ENCODE measurements around the gene EDAR.

Gene EDAR

DNA sequence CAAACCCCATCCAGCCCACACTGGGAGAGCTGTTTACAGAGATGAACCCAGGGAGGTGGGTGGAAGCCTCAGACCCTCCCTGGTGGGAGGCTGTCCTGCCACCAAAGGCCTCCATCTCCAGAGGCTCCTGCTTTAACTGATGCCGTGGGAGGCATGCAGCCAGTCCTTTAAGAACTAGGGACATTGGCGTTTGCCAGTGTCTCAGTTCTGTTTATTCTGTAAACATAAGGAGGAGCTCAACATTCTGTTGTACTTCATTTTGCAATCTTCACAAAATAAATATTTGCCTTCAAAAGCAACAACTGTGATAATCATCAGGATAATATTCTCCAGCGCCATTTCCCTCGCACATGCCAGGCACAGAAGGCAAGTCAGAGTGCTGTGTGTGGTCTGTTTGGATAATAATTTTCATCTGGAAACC is 6.8 kb downstream of the EDAR start:
- TF ChIP-seq, protein P1, sequence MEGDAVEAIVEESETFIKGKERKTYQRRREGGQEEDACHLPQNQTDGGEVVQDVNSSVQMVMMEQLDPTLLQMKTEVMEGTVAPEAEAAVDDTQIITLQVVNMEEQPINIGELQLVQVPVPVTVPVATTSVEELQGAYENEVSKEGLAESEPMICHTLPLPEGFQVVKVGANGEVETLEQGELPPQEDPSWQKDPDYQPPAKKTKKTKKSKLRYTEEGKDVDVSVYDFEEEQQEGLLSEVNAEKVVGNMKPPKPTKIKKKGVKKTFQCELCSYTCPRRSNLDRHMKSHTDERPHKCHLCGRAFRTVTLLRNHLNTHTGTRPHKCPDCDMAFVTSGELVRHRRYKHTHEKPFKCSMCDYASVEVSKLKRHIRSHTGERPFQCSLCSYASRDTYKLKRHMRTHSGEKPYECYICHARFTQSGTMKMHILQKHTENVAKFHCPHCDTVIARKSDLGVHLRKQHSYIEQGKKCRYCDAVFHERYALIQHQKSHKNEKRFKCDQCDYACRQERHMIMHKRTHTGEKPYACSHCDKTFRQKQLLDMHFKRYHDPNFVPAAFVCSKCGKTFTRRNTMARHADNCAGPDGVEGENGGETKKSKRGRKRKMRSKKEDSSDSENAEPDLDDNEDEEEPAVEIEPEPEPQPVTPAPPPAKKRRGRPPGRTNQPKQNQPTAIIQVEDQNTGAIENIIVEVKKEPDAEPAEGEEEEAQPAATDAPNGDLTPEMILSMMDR (IDR thresholded peaks at IDR 0.05; ENCODE audit: borderline replicate concordance, control extremely low read depth, extremely low read depth, insufficient read depth, missing control alignments): no peak
- in situ Hi-C loops (cut with MboI; ENCODE audit: low sequenced_read_pairs, unreplicated experiment): no loop called here
- no peak for DNase-seq (ENCODE audit: low spot score)

DNA sequence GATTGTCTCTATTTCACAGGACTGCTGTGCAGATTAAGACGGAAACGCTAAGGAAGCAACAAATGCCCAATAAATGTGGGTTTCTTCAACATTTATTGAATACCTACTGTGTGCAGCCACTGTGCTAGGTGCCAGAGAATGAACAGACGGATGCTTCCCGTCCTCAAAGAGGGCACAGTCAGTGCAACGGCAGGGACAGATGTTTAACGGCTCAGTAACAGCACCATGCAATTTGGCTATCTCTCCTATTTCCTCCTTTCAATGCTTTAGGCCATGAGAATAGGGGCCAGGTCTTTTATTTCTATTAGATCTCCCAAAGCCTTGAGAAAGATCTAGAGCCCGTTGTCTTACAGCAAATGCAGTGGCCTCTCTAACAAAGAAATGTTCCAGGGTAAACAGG is 7.2 kb downstream of the EDAR start:
- TF ChIP-seq, protein P1 (IDR thresholded peaks at IDR 0.05; ENCODE audit: borderline replicate concordance, control extremely low read depth, extremely low read depth, insufficient read depth, missing control alignments): no peak
- DNase-seq (ENCODE audit: low spot score): no peak
- in situ Hi-C loops (cut with MboI; ENCODE audit: low sequenced_read_pairs, unreplicated experiment): no loop called here

DNA sequence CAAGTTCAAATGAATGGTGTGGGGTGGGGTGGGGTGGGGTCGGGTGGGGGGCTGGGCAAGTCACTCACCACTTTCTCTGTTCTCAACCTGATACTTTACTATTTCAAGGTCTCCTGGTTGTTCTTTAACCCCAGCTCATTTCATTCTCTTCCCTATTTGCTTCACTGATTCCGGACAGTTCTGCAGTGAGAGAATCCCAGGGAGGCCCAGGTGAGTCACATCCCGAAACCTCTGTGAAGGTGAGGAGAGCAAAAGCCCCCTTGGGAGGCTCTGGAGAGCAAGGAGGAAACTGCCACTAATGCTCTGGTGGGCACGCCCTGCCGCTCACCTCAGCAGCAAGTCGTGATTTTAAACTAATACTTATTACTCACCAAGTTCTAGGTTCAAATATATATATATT is 8.9 kb downstream of the EDAR start:
- no peak for DNase-seq (ENCODE audit: low spot score)
- in situ Hi-C loops (cut with MboI; ENCODE audit: low sequenced_read_pairs, unreplicated experiment): no loop called here
- TF ChIP-seq, protein P1 (IDR thresholded peaks at IDR 0.05; ENCODE audit: borderline replicate concordance, control extremely low read depth, extremely low read depth, insufficient read depth, missing control alignments): no peak

DNA sequence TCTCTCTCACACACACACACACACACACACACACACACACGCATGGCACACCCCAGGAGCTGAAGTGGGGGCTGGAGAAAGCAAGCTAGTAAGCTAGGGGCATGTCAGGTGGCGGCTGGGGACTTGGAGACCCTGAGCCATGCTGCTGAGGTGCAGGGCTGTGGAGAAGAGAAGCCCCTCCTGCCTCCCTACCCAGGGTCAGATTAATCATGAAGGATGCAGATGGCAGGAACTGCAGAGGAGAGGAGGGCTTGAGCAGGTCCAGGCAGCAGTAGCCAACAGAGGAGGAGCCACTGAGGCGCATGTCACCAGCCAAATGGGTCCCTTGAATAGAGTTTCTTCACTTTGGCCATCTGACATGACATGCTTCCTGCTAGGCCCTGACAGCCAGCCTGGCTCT is 9.6 kb downstream of the EDAR start:
- in situ Hi-C loops (cut with MboI; ENCODE audit: low sequenced_read_pairs, unreplicated experiment): no loop called here
- no peak for DNase-seq (ENCODE audit: low spot score)
- TF ChIP-seq, protein P1 (IDR thresholded peaks at IDR 0.05; ENCODE audit: borderline replicate concordance, control extremely low read depth, extremely low read depth, insufficient read depth, missing control alignments): no peak

DNA sequence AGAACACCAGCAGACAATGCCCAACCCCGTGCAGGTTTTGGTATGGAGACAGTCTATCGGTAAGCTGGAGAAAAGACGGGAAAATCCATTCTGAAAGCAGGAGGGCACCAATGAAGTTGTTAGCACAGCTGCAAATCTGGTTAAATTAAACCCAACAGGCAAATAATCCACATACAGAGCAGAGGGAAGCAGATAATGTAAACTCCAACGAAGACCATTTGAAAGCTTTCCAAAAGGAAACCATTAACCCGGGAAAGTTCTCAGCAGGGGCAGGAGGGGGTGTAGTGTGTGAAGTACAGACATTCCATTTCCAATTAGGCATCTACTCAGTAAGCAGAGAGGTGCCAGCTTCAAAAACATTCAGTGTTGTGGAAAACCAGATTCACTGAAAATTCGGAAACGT is 10.3 kb downstream of the EDAR start:
- in situ Hi-C loops (cut with MboI; ENCODE audit: low sequenced_read_pairs, unreplicated experiment): no loop called here
- no peak for DNase-seq (ENCODE audit: low spot score)
- TF ChIP-seq, protein P1 (IDR thresholded peaks at IDR 0.05; ENCODE audit: borderline replicate concordance, control extremely low read depth, extremely low read depth, insufficient read depth, missing control alignments): no peak

DNA sequence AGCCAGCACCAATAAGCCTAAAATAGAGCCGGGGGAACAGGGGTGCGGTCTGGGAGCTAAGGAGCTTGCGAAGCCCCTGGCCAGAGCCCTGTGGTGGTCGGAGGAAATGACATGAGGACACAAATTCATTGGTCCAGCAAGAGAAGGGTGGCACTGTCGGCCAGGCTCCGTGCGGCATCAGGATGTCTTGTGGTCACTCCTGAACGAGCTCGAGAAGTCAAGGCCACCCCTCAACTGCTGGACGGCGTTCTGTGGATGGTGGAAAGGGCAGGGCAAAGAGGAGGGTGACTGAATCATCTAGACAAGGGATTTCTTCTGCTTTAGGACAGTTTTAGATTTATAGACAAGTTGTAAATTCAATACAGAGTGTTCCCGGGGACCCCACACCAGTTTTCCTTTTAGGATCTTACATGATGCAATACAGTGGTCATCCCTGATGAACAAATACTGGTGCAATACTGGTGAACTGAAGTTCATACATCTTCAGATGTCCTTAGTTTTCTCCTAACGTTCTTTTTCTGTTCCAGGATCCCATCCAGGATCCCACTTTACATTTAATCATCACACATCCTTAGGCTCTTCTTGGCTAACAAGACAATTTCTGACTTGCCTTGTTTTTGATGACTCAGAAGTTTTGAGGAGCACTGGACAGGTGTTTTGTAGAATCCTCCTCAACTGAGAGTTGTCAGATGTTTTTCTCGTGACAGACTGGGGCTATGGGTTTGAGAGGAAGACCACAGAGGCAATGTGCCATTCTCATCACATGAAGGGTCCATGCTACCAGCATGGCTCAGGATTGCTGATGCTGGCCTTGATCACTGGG is 13.2 kb downstream of the EDAR start:
- in situ Hi-C loops (cut with MboI; ENCODE audit: low sequenced_read_pairs, unreplicated experiment): no loop called here
- TF ChIP-seq, protein P1 (IDR thresholded peaks at IDR 0.05; ENCODE audit: borderline replicate concordance, control extremely low read depth, extremely low read depth, insufficient read depth, missing control alignments): no peak
- DNase-seq (ENCODE audit: low spot score): no peak

All from GM13976 (cell line).